HepG2 (cell line): ENCODE data around the gene TMEM98. TPM values are rescaled to one million over a fixed set of nuclear protein-coding genes. Genes with fewer than 3 reads are reported as not detected.

Source experiments
- ARHGAP35 ChIP-seq: sonication (generic); formaldehyde crosslinking; IDR thresholded peaks from 2 replicates; pipeline ENCODE4 v1.9.0; 2022; ENCODE audit warnings: mild to moderate bottlenecking, inconsistent platforms, moderate library complexity, missing genetic modification reagents, borderline replicate concordance
- CREBL2 ChIP-seq: sonication (generic); formaldehyde crosslinking; IDR thresholded peaks from 2 replicates; pipeline ENCODE4 v1.8.1; 2023; ENCODE audit warnings: missing genetic modification reagents, mild to moderate bottlenecking, borderline replicate concordance
- KAT2B ChIP-seq: fragments of 150-350 bp; IDR thresholded peaks from 2 replicates; pipeline ENCODE4 v1.6.1; 2014; ENCODE audit warnings: low read depth, low read length, borderline replicate concordance
- KIAA2018 ChIP-seq: sonication (generic); formaldehyde crosslinking; IDR thresholded peaks from 2 replicates; pipeline ENCODE4 v1.5.0; 2020; ENCODE audit warnings: mild to moderate bottlenecking, missing genetic modification reagents, borderline replicate concordance
- PTBP1 ChIP-seq: fragments of 200-400 bp; formaldehyde crosslinking; IDR thresholded peaks from 2 replicates; pipeline ENCODE4 v1.6.1; 2018; ENCODE audit warnings: low read length, low read depth; ENCODE audit not compliant: poor library complexity, severe bottlenecking
- SIN3A ChIP-seq: IDR thresholded peaks from 2 replicates; pipeline ENCODE4 v1.6.1; 2011; ENCODE audit warnings: low read depth, mild to moderate bottlenecking, control low read depth, low read length, borderline replicate concordance
- SOX5 ChIP-seq: IDR thresholded peaks from 2 replicates; pipeline ENCODE4 v1.6.1; 2016; ENCODE audit warnings: borderline replicate concordance
- ZFX ChIP-seq: sonication (generic); formaldehyde crosslinking; IDR thresholded peaks from 2 replicates; pipeline ENCODE4 v1.4.0; 2020; ENCODE audit warnings: mild to moderate bottlenecking, low read depth, missing genetic modification reagents, moderate library complexity
- ZNF138 ChIP-seq: sonication (generic); formaldehyde crosslinking; IDR thresholded peaks from 2 replicates; pipeline ENCODE4 v1.5.0; 2020; ENCODE audit warnings: mild to moderate bottlenecking, low read depth, missing genetic modification reagents
- ZNF704 ChIP-seq: sonication (generic); formaldehyde crosslinking; IDR thresholded peaks from 2 replicates; pipeline ENCODE4 v1.8.1; 2023; ENCODE audit warnings: mild to moderate bottlenecking, inconsistent platforms, moderate library complexity, missing genetic modification reagents, borderline replicate concordance
- ZNF891 ChIP-seq: sonication (generic); formaldehyde crosslinking; IDR thresholded peaks from 2 replicates; pipeline ENCODE4 v1.5.0; 2020; ENCODE audit warnings: mild to moderate bottlenecking, missing genetic modification reagents
- polyA plus RNA-seq, 8 experiments: library from polyadenylated mRNA; depleted of rRNA in 3 of 8; stranded (reverse) in 7 of 8; unstranded in 1 of 8; fragments of >200 nt; fragmentation: Illumina TruSeq in 4 of 8; extraction: Trizol in 4 of 8; gene quantifications; 2 replicates each; pipeline versions ENCODE4 v1.2.1 to v1.2.3, GENCODE V29; 2011 to 2016; ENCODE audit warnings: low read depth in 4 of 8, missing spikeins in 1 of 8, mixed read lengths in 1 of 8; ENCODE audit not compliant: insufficient read depth in 1 of 8
- total RNA-seq, 5 experiments: library from RNA; depleted of rRNA; stranded (reverse); fragments of >200 nt; fragmentation: Illumina TruSeq; extraction: Trizol; gene quantifications; 2 replicates each; pipeline ENCODE4 v1.2.3, GENCODE V29; 2016; ENCODE audit warnings: low read depth in 1 of 5
- TF ChIP-seq, protein P1 (sequence below): sonication (generic); formaldehyde crosslinking; IDR thresholded peaks from 2 replicates; pipeline ENCODE4 v1.4.0; 2020; ENCODE audit warnings: low read depth, missing genetic modification reagents

The TMEM98 gene
- total and polyA plus RNA-seq, 2 of the 13 experiments (the other 11 are each of a cell fraction or from before 2014, with no cell fraction given) = 103 to 175 TPM

DNA sequence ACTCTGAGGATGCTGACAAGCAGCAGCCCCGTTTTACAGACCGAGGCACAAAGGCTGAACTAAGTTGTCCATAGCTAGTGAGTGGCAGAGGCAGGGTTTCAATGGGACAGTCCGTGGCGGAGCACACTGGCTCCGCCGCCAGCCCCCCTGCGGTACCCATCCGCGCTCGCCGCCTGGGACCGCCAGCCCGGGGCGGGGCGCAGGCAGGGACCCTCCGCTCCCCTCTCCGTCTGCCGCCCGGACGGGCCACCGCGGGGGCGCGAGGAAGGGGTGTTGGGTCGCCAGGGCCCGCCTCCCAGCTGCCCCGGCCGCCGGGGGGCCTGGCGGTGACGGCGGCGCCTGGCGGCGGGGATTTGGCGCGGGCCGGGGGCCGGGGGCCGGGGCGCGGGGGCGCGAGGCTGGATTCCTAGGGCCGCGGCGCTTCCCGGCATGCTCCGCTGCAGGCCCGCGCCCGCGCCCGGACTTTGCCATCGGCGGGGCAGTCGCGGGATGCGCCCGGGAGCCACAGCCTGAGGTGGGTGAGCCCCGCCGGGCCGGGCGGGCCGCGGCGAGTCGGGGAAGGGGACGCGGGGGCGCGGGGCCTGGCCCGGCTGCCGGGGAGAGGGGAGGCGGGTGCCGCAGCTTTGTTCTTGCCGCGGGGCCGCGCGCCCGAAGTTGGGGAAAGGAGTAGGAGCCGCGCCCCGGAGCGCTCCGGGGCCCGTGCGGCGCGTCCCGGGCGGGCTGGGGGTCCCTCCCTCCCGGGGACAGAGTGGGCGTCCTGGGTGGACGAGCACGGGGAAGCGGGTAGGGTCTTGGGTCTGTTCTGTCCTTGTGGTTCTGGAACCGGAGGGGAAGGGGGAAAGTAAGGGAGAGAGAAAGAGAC, at the start of gene TMEM98 (continued):
- 0 out of 2 replicates have a peak, but pooled peaks have one; percentile 34 for TF ChIP-seq SIN3A
- no peak for TF ChIP-seq PTBP1
- no peak for TF ChIP-seq KAT2B
- no peak for TF ChIP-seq CREBL2 (CRISPR knock-in tag)
- no peak for TF ChIP-seq KIAA2018 (CRISPR knock-in tag)
- TF ChIP-seq ARHGAP35 (CRISPR knock-in tag) = no peak
- no peak for TF ChIP-seq SOX5 (CRISPR knock-in tag)
- TF ChIP-seq, protein P1, sequence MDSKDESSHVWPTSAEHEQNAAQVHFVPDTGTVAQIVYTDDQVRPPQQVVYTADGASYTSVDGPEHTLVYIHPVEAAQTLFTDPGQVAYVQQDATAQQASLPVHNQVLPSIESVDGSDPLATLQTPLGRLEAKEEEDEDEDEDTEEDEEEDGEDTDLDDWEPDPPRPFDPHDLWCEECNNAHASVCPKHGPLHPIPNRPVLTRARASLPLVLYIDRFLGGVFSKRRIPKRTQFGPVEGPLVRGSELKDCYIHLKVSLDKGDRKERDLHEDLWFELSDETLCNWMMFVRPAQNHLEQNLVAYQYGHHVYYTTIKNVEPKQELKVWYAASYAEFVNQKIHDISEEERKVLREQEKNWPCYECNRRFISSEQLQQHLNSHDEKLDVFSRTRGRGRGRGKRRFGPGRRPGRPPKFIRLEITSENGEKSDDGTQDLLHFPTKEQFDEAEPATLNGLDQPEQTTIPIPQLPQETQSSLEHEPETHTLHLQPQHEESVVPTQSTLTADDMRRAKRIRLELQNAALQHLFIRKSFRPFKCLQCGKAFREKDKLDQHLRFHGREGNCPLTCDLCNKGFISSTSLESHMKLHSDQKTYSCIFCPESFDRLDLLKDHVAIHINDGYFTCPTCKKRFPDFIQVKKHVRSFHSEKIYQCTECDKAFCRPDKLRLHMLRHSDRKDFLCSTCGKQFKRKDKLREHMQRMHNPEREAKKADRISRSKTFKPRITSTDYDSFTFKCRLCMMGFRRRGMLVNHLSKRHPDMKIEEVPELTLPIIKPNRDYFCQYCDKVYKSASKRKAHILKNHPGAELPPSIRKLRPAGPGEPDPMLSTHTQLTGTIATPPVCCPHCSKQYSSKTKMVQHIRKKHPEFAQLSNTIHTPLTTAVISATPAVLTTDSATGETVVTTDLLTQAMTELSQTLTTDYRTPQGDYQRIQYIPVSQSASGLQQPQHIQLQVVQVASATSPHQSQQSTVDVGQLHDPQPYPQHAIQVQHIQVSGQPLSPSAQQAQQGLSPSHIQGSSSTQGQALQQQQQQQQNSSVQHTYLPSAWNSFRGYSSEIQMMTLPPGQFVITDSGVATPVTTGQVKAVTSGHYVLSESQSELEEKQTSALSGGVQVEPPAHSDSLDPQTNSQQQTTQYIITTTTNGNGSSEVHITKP = no peak
- TF ChIP-seq ZNF891 (CRISPR knock-in tag) = no peak
- TF ChIP-seq ZNF138 (CRISPR knock-in tag) = no peak
- no peak for TF ChIP-seq ZNF704 (CRISPR knock-in tag)
- TF ChIP-seq ZFX (CRISPR knock-in tag) = peak; percentile 42
